HUDEP-2 (cell line): ENCODE data around the gene DNAH12.
"Not testable (repeated sequence)": the region's sequence is repeated elsewhere in the genome, so short reads cannot be mapped to it uniquely, and the experiment has no call there.

Experiments
- DNase-seq, 76 experiments: peaks; one replicate each; lab custom pipeline; 2025; ENCODE audit not compliant: unreplicated experiment in 76 of 76; lab: John Stamatoyannopoulos, UW

DNAH12 gene

DNA sequence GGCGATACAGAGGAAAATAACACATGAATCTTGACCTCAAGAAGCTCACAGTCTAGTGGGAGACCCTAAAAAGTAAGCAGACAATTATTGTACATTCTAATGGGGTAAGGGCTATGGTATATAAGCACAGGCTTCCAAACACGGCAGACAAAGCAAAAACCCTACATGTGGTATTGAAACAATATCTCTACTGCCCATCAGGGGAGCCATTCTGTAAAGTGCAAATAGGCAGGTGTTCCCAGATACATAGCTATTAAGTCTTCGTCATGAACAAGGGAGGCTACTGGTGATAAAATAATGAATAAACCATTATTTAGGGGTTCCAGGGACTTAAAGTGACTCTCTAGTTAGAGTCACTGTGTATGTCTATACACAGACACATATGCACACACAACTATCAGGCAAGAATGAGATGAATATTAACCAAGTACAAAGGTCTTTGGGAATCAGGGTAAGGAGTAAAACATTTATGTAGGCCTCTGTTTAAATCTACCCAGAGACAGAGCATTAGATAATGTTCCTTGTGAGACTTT, 213.0 kb downstream of the DNAH12 start:
- DNase-seq = no peak

- DNase-seq = not testable (repeated sequence)
Observed at GRCh38 chr3:57326498-57326897, 217.6 kb downstream of the DNAH12 start.

DNA sequence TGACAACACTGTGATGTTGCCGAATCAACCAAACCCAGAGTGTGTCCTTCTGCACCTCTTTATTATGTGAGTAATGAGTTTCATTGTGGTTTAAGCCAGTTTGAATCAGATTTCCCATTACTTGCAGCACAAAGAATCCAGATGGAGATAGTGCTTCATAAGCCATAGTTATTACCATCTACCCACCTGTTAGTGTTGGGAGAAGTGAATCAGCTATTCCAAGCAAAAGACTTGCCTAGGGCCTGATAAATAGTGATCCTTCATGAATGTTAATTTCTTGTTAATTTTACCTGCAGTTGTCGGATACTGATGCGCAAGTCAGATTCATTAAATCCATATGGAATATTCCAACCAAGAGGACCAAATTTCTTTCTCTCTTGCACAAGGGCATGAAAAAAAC, 229.9 kb downstream of the DNAH12 start:
- no peak for DNase-seq

DNA sequence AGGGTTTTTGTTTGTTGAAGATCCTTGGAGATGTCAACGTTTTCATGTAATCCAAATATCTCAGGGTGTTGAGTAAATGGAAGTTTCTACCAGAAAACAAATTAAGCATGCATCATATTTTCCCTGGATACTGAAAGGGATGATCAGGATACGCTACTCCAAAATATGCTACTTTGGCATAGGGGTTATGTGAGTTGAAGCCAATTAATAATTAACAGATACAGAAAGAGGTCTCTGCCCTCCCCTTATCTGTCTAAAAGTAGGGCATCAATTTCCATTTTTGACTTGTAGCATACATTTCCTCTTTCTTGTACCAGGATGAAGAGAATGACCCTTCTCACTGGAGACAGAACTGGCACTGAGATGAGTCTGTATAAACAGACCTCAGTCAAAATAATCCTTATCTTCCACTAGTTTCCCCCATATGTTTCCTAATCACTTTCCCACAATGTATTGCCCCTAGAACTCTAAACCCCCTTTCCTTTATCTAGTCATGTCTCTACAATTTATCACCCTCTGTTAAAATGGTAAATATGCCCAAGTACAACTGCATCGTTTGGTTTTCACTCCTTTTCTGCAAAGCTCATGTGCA, 234.3 kb downstream of the DNAH12 start:
- no peak for DNase-seq

DNA sequence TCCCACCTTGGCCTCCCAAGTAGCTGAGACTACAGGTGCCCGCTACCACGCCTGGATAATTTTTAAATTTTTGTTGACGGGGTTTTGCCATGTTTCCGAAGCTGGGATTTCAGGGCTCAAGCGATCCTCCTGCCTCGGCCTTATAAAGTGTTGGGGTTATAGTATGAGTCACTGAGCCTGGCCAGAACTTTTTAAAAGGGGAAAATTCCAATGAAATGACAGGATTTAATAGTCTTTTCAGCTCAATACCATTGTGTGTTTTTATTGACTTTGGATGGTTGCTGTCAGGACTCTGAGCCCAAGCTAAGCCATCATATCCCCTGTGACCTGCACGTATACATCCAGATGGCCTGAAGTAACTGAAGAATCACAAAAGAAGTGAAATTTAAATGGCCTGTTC, 240.6 kb downstream of the DNAH12 start:
- not testable (repeated sequence) for DNase-seq

- DNase-seq = no peak
Observed at GRCh38 chr3:57298041-57298440, 246.1 kb downstream of the DNAH12 start.

DNA sequence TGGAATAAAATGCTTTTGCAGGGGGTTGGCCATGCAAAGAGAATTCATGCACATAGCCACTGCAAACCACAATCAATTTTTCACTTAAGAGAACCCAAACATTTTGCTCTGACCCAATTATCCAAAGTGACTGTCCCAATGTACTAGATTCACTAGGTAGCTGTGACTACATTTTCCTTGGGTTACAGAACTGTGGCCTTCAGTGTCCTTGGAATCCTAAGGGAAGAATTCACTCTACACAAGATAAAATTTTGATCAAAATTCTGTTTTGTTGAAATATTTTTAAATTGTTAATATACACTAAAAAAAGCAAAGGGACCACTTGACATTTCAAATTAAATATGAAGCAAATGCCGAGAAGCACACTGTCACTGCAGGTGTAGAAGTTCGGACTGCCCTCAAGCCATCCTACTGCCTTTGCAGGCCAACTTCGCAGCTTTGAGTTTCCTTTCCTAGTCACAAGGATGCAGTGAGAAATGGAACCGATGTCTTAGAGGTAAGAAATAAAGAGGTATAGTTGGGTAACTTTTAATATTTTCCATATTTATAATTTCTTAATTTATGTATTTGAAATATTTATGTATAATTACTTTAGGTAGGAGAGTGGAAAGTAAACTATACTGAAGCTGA, 251.1 kb downstream of the DNAH12 start:
- DNase-seq = no peak

DNA sequence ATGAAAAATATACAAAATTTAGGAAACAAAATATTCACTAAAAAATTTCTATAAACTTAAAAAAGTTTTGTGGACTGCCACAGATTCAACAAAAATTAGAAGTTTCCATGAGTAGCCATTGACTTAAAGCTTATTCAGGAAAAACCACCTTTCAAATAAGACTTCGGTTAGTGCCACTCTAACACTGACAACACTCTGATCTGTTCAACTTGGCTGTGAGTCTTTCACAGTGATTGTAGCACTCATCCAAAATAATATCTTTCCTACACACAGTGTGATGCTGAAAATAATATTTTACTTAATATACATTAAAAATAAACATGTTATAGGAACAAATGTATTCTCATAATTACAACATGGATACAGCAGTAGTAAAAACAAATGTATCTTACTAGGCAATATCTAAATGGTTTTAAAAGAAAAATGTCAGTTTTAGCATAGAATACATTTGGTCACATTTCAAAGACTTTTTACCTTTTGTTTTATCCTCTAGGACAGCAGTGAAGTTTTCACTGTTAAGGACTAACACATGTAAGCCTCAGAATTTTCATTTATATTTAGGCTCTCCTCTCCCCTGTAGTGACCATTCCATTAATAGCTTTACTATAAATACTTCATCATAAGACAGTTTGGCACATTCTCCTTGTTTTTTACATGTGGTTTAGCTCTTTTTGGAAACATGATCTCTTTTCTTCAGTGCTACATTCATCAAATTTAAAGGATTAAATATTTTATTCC, 251.8 kb downstream of the DNAH12 start, which contains the start of gene ASB14:
TSS of gene ASB14 (minus strand) at position 527 of the 738 bp plus-strand sequence. CDS start 652 bp downstream, outside the sequence.
- no peak for DNase-seq

- no peak for DNase-seq
Observed at GRCh38 chr3:57288403-57288802, 255.7 kb downstream of the DNAH12 start.

DNA sequence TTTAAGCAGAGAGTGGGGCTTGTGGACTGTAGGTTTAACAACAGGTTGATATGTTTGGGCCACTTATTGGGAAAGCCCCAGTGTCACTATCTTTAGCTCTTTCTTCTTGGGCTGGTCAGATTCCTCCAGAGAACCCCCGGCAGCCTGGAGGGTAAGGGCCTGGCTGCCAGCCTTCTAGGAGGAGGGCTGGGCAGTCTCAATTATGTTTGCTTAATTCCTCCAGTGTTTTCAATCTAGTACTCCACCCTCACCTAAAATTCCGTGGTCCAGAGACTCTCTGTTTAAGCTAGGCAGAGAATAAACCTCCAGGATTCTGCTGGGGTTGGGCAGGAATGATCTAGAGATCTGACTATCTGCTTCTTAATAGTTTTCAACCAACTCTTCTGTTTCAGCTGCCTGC, 256.9 kb downstream of the DNAH12 start:
- no peak for DNase-seq

- no peak for DNase-seq
Observed at GRCh38 chr3:57283334-57283733, 260.8 kb downstream of the DNAH12 start.

DNA sequence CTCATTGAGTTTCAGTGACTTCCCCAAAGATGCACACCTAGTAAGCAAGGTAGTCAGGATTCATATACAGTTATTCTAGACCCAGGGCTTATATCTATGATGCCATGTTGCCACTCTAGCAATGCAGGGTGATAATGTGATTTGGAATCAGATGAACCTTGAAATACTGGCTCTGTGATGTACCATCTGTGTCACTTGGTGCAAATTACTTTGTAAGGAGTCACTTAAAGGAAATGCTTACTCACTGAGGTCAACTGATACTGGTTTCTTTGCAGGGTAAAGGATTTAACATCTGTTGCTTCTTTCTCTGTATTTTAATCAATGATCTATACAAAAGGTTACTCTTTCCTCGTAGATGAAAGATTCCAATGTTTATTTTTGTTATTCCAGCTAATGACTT, 262.4 kb downstream of the DNAH12 start:
- DNase-seq = peak in 1 of 76 experiments; percentile 3

- no peak for DNase-seq
Observed at GRCh38 chr3:57279685-57280084, 264.5 kb downstream of the DNAH12 start.

GRCh38 chr3:57278237-57278636, 265.9 kb downstream of the DNAH12 start:
- DNase-seq = no peak

GRCh38 chr3:57275393-57275792, 268.8 kb downstream of the DNAH12 start:
- no peak for DNase-seq

DNA sequence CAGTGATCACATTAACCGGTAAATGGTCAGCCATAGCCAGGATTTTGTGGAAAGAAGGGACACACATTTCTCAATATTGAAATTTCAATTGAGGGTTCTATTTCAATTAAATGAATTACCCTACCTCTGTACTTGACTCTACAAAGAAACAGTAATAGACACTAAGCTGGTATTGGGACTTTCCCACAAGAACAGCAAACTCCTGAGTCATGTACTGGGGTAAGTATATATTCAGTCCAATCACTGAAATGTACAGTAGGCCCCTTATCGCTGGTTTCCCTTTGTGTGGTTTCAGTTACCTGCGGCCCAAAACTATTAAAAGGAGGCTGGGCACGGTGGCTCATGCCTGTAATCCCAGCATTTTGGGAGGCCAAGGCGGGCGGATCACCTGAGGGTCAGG, 269.3 kb downstream of the DNAH12 start:
- DNase-seq = no peak

- no peak for DNase-seq
Observed at GRCh38 chr3:57268416-57268815, 275.7 kb downstream of the DNAH12 start.

- no peak for DNase-seq
Observed at GRCh38 chr3:57261929-57262328, 282.2 kb downstream of the DNAH12 start.

- DNase-seq = no peak
Observed at GRCh38 chr3:57261119-57261518, 283.0 kb downstream of the DNAH12 start.

- DNase-seq = no peak
Observed at GRCh38 chr3:57257678-57258077, 286.5 kb downstream of the DNAH12 start.

DNA sequence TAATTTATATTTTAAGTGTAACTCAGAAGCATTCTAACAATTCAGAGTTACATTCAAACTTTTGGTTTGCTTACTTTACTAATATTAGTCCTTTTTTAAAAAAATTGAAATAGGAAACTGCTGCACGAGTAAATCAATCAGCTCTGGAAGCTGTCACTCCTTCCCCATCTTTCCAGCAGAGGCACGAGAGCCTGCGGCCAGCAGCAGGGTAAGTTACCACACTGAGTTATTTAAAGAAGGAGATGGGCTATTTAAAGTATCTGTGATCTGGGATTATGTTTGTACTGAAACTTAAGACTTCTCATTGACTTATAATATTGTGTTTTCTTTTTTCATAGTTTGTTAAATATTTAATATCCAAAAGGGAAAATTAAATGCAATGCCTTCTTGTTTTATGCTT, 287.3 kb downstream of the DNAH12 start:
- DNase-seq = no peak

DNA sequence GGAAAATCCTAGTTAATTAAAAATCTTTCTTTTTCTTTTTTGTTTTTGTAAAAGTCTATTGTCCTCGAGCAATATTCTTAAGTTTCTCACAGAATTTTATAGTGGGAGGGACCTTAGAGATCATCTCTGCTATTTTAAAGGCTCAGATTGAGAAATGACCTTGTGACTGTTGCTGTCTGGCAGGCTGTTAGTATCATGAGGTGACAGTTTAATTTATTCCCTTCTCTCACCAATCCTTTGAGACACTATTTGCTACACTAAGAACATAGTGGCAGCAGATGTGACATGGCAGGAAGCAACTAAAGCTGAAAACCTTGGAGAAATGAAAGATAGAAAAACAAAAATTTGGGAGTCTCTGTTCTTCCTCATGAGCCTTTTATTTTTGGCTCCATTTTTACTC, 291.7 kb downstream of the DNAH12 start:
- DNase-seq = no peak
